HepG2 (cell line): ENCODE measurements around the gene LCLAT1. TPM values are rescaled to one million over a fixed set of nuclear protein-coding genes. Genes with fewer than 3 reads are reported as not detected.

Experiments used
- ATAC-seq: fragments of 200-7000 bp; cut with Tn5 transposase; 3 replicates; pipeline ENCODE4 v1.9.1; 2020; ENCODE audit warnings: mild to moderate bottlenecking, moderate library complexity
- BruUV-seq: library from RNA; stranded (reverse); fragments of 400-500 nt; replicated peaks from 2 replicates; lab custom pipeline; 2021; lab: Mats Ljungman, UMichigan
- CTCF ChIA-PET: fragments of 300-600 bp; formaldehyde crosslinking; extraction: SDS; loops from one replicate; lab custom pipeline; 2021; ENCODE audit warnings: low total read pairs, inconsistent platforms, low intra/inter-chr PET ratio; lab: Yijun Ruan, JAX
- POLR2A ChIA-PET: fragments of 350-600 bp; sonication (Branson Sonifier 250); formaldehyde crosslinking; loops from one replicate; lab custom pipeline; 2020; ENCODE audit warnings: antibody characterized with exemption, inconsistent platforms; lab: Yijun Ruan, JAX
- DNase-seq: peaks from one replicate; pipeline ENCODE4 v3.0.0-alpha.2; 2015; ENCODE audit warnings: low spot score
- FAIRE-seq: peaks from 3 replicates; lab custom pipeline; 2011; peaks lifted over from hg19 to GRCh38; lab: Jason Lieb, UNC
- H2AFZ ChIP-seq: one replicate; pipeline ENCODE4 v1.6.1; 2011; ENCODE audit warnings: low read length, inconsistent platforms
- H3K27ac ChIP-seq: fragments of 300-600 bp; 3 replicates; pipeline ENCODE4 v1.8.0; 2011; ENCODE audit warnings: mixed run types, mild to moderate bottlenecking, mixed read lengths, low read length, inconsistent platforms; ENCODE audit not compliant: insufficient read depth; ENCODE audit errors: extremely low read length
- H3K27me3 ChIP-seq, 2 experiments: fragments of 200-600 bp in 1 of 2; 2 replicates in 1 of 2; 3 replicates in 1 of 2; pipeline versions ENCODE4 v1.6.0 to v1.8.0; 2011; ENCODE audit warnings: low read length in 2 of 2, mild to moderate bottlenecking in 2 of 2, moderate library complexity in 2 of 2, inconsistent platforms in 1 of 2; ENCODE audit not compliant: insufficient read depth in 2 of 2, control insufficient read depth in 1 of 2
- H3K36me3 ChIP-seq, 2 experiments: fragments of 200-600 bp in 1 of 2; replicated peaks in 1 of 2; 2 replicates in 1 of 2; 3 replicates in 1 of 2; pipeline versions ENCODE4 v1.5.1 to v1.8.0; 2011; ENCODE audit warnings: low read length in 2 of 2, inconsistent platforms in 1 of 2; ENCODE audit not compliant: insufficient read depth in 2 of 2, control insufficient read depth in 1 of 2
- H3K4me1 ChIP-seq: 2 replicates; pipeline ENCODE4 v1.5.1; 2012; ENCODE audit warnings: low read length, inconsistent platforms; ENCODE audit not compliant: insufficient read depth
- H3K4me2 ChIP-seq: 2 replicates; pipeline ENCODE4 v1.6.0; 2011; ENCODE audit warnings: low read depth, low read length, inconsistent platforms
- H3K4me3 ChIP-seq, 3 experiments: fragments of 200-600 bp in 1 of 3; sonication (generic), shearing (Covaris generic) in 1 of 3; replicated peaks in 1 of 3; 2 replicates each; pipeline ENCODE4 v1.5.1; 2011 to 2016; ENCODE audit warnings: low read length in 3 of 3, inconsistent platforms in 2 of 3, low read depth in 2 of 3, mild to moderate bottlenecking in 2 of 3, control low read depth in 1 of 3, mixed read lengths in 1 of 3; ENCODE audit not compliant: insufficient read depth in 1 of 3
- H3K79me2 ChIP-seq: one replicate; pipeline ENCODE4 v1.6.1; 2011; ENCODE audit warnings: low read length, inconsistent platforms; ENCODE audit not compliant: insufficient read depth
- H3K9ac ChIP-seq: 2 replicates; pipeline ENCODE4 v1.6.0; 2011; ENCODE audit warnings: mild to moderate bottlenecking, low read depth, low read length, inconsistent platforms; ENCODE audit not compliant: insufficient read depth
- H3K9me3 ChIP-seq: 2 replicates; pipeline ENCODE4 v1.5.1; 2012; ENCODE audit warnings: mild to moderate bottlenecking, low read length
- H4K20me1 ChIP-seq: 2 replicates; pipeline ENCODE4 v1.6.0; 2011; ENCODE audit warnings: inconsistent platforms, mild to moderate bottlenecking, low read length, moderate library complexity; ENCODE audit not compliant: insufficient read depth
- AHDC1 ChIP-seq: sonication (generic); formaldehyde crosslinking; IDR thresholded peaks from 2 replicates; pipeline ENCODE4 v1.5.1; 2020; ENCODE audit warnings: mild to moderate bottlenecking, missing genetic modification reagents, borderline replicate concordance
- FOXO1 ChIP-seq: sonication (generic); formaldehyde crosslinking; IDR thresholded peaks from 2 replicates; pipeline ENCODE4 v1.4.0; 2020; ENCODE audit warnings: missing genetic modification reagents
- HES4 ChIP-seq: sonication (generic); formaldehyde crosslinking; IDR thresholded peaks from 2 replicates; pipeline ENCODE4 v1.9.0; 2021; ENCODE audit warnings: mild to moderate bottlenecking, missing genetic modification reagents, borderline replicate concordance
- HMGA1 ChIP-seq: sonication (generic); formaldehyde crosslinking; conservative IDR thresholded peaks from 2 replicates; pipeline ENCODE4 v1.4.0; 2020; ENCODE audit warnings: missing genetic modification reagents
- MXD4 ChIP-seq: IDR thresholded peaks from 2 replicates; pipeline ENCODE4 v1.6.1; 2016; ENCODE audit warnings: mild to moderate bottlenecking, missing biosample characterization, missing genetic modification reagents
- NFE2L2 ChIP-seq: fragments of 150-350 bp; IDR thresholded peaks from 2 replicates; pipeline ENCODE4 v1.6.1; 2014; ENCODE audit warnings: low read length
- NR1H2 ChIP-seq: sonication (generic); formaldehyde crosslinking; IDR thresholded peaks from 2 replicates; pipeline ENCODE4 v1.8.1; 2022; ENCODE audit warnings: low read depth, missing genetic modification reagents, borderline replicate concordance
- PHB2 ChIP-seq: fragments of 450-650 bp; IDR thresholded peaks from 2 replicates; pipeline ENCODE4 v1.6.1; 2018; ENCODE audit not compliant: partially characterized antibody
- RAD21 ChIP-seq: fragments of 450-650 bp; formaldehyde crosslinking; IDR thresholded peaks from 2 replicates; pipeline ENCODE4 v1.5.0; 2020; ENCODE audit warnings: mild to moderate bottlenecking
- SRSF9 ChIP-seq: fragments of 200-400 bp; formaldehyde crosslinking; IDR thresholded peaks from 2 replicates; pipeline ENCODE4 v1.6.1; 2018; ENCODE audit warnings: borderline replicate concordance, mild to moderate bottlenecking, low read depth, low read length; ENCODE audit not compliant: insufficient read depth, poor library complexity, severe bottlenecking
- ZFP37 ChIP-seq: sonication (generic); formaldehyde crosslinking; IDR thresholded peaks from 2 replicates; pipeline ENCODE4 v1.4.0; 2020; ENCODE audit warnings: missing genetic modification reagents, borderline replicate concordance
- ZMYM3 ChIP-seq: sonication (generic); formaldehyde crosslinking; IDR thresholded peaks from 2 replicates; pipeline ENCODE4 v1.5.1; 2020; ENCODE audit warnings: mild to moderate bottlenecking, missing genetic modification reagents
- ZNF382 ChIP-seq: sonication (generic); formaldehyde crosslinking; IDR thresholded peaks from 2 replicates; pipeline ENCODE4 v1.5.0; 2020; ENCODE audit warnings: missing genetic modification reagents, mild to moderate bottlenecking, borderline replicate concordance
- ZNF605 ChIP-seq: sonication (generic); formaldehyde crosslinking; IDR thresholded peaks from 2 replicates; pipeline ENCODE4 v1.8.0; 2022; ENCODE audit warnings: mild to moderate bottlenecking, missing genetic modification reagents
- ZNF644 ChIP-seq: IDR thresholded peaks from 2 replicates; pipeline ENCODE4 v1.6.1; 2016; ENCODE audit warnings: low read depth
- ZNF780A ChIP-seq: sonication (generic); formaldehyde crosslinking; IDR thresholded peaks from 2 replicates; pipeline ENCODE4 v1.8.0; 2022; ENCODE audit warnings: mild to moderate bottlenecking, missing genetic modification reagents, moderate library complexity
- WGBS: methylation state at CpG from one replicate; pipeline ENCODE4 v1.1.6; 2017; ENCODE audit warnings: low lambda C conversion rate; 5-methylcytosine and 5-hydroxymethylcytosine counted together
- in situ Hi-C: cut with HindIII; loops from 2 replicates; pipeline ENCODE4 v1.10.0; 2017; ENCODE audit warnings: low pct_unique_long_range_greater_than_20kb; ENCODE audit not compliant: extremely low pct_ligation_motif_present
- intact Hi-C: fragments of 100-400 bp; cut with micrococcal nuclease; formaldehyde crosslinking; loops from one replicate; pipeline ENCODE4 v1.10.0; 2022; ENCODE audit not compliant: unreplicated experiment
- polyA plus RNA-seq, 8 experiments: library from polyadenylated mRNA; depleted of rRNA in 3 of 8; stranded (reverse) in 7 of 8; unstranded in 1 of 8; fragments of >200 nt; fragmentation: Illumina TruSeq in 4 of 8; extraction: Trizol in 4 of 8; gene quantifications; 2 replicates each; pipeline versions ENCODE4 v1.2.1 to v1.2.3, GENCODE V29; 2011 to 2016; ENCODE audit warnings: low read depth in 4 of 8, missing spikeins in 1 of 8, mixed read lengths in 1 of 8; ENCODE audit not compliant: insufficient read depth in 1 of 8
- total RNA-seq, 5 experiments: library from RNA; depleted of rRNA; stranded (reverse); fragments of >200 nt; fragmentation: Illumina TruSeq; extraction: Trizol; gene quantifications; 2 replicates each; pipeline ENCODE4 v1.2.3, GENCODE V29; 2016; ENCODE audit warnings: low read depth in 1 of 5

LCLAT1 gene
- total and polyA plus RNA-seq, 2 of the 13 experiments (the other 11 are each of a cell fraction or from before 2014, with no cell fraction given), result 18.0 to 28.0 TPM

DNA sequence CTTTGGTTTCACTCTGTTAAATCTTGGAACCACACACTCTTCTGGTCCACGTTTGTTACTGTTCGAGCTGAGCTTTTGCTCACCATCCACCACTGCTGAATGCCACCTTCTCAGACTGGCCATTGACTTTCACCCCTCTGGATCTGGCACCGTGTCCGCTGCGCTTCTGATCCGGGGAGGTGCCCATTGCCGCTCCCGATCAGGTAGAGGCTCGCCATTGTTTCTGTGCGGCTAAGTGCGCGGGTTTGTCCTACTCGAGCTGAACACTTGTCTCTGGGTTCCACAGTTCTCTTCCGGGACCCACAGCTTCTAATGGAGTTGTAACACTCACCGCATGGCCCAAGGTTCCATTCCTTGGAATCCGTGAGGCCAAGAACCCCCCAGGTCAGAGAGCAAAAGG is 72.8 kb downstream of the LCLAT1 start:
- no peak overlapping the region for H3K4me2 ChIP-seq
- TF ChIP-seq ZFP37 (CRISPR knock-in tag) (no peak), HES4 (CRISPR knock-in tag) (no peak), HMGA1 (no peak), RAD21 (CRISPR knock-in tag) (no peak), MXD4 (CRISPR knock-in tag) (no peak), ZNF605 (CRISPR knock-in tag) (no peak), ZNF644 (CRISPR knock-in tag) (no peak), PHB2 (no peak)
- in situ Hi-C loops (no loop called here), intact Hi-C loops (no loop called here)
- no peaks in the 10 kb centered on the region for H4K20me1 ChIP-seq
- H3K9ac ChIP-seq, result no peak overlapping the region
- H3K4me1 ChIP-seq, result peaks cover 4% of the 10 kb centered on the region
- ATAC-seq, result no peak
- H3K27me3 ChIP-seq, result no peaks in the 10 kb centered on the region
- FAIRE-seq, result no peak
- POLR2A ChIA-PET, result no interaction called here
- WGBS, result 93% methylated on average over 16 of the region's 16 CpGs
- peaks cover 8% of the 10 kb centered on the region for H3K79me2 ChIP-seq
- H3K36me3 ChIP-seq, result peaks cover 0 to 9% of the 10 kb centered on the region in 2 experiments; a peak in 1 of 5 replicates
- H2AFZ ChIP-seq, result no peak overlapping the region
- H3K27ac ChIP-seq, result no peak overlapping the region
- CTCF ChIA-PET, result no interaction called here
- no peak for DNase-seq
- BruUV-seq, result no TSS peak
- peaks cover 16% of the 10 kb centered on the region; the same call in 1 of the 2 replicates for H3K9me3 ChIP-seq
- H3K4me3 ChIP-seq, result no peak overlapping the region

DNA sequence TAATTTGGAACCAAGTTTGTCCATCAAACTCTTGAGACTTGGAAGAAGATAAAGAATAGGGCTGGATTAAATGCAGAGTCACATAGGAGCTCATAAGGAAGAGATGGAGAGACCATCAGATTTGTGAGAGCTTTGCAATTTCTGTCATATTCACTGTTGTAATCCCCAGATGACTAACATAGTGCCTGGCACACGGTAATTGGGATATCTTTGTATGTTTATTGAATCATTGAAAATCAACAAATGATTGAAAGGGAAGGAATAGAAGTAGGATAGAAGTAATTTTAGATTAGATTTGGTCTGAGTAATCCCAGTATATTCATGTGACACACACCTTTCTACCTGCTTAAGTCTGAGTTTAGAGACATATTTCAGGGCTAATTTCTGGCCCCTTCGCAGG is 75.4 kb downstream of the LCLAT1 start:
- FAIRE-seq (no peak), ATAC-seq (no peak), DNase-seq (no peak)
- Histone ChIP-seq H3K27ac (no peak overlapping the region), H4K20me1 (no peaks in the 10 kb centered on the region), H3K9ac (no peak overlapping the region), H3K27me3 (no peaks in the 10 kb centered on the region), H3K79me2 (peaks cover 3% of the 10 kb centered on the region), H3K9me3 (peaks cover 16% of the 10 kb centered on the region; the same call in 1 of the 2 replicates), H3K4me2 (no peak overlapping the region), H3K36me3 (peaks cover 0 to 9% of the 10 kb centered on the region in 2 experiments; a peak in 1 of 5 replicates), H3K4me3 (no peak overlapping the region), H3K4me1 (no peaks in the 10 kb centered on the region), H2AFZ (no peak overlapping the region)
- BruUV-seq, result no TSS peak
- in situ Hi-C loops, result no loop called here
- intact Hi-C loops, result no loop called here
- POLR2A ChIA-PET, result no interaction called here
- WGBS, result 89% methylated on average over 2 of the region's 2 CpGs
- CTCF ChIA-PET, result no interaction called here
- TF ChIP-seq AHDC1 (CRISPR knock-in tag) (no peak), NFE2L2 (no peak), NR1H2 (CRISPR knock-in tag) (no peak), ZNF780A (no peak), FOXO1 (CRISPR knock-in tag) (no peak), ZNF382 (CRISPR knock-in tag) (no peak), SRSF9 (no peak), ZMYM3 (no peak)
